ENCODE data around the gene LMF1.

DNA sequence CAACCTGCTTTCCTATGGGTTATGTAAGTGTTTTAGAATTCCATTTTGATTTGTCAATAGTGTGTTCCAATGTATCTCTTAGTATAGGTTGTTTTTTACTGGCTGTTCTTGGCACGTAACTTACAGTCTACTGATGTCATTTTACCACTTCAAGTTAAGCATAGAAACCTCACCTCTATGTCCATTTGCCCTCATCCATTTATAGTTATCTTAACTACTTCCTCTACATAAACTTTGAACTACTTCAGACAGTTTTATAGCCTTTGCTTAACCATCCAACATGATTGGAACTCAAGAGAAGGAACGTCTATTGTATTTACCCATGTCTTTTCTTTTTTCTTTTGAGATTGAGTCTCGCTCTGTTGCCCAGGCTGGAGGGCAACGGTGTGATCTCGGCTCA is 105.8 kb downstream of the LMF1 start:
- TF ChIP-seq, protein P1, sequence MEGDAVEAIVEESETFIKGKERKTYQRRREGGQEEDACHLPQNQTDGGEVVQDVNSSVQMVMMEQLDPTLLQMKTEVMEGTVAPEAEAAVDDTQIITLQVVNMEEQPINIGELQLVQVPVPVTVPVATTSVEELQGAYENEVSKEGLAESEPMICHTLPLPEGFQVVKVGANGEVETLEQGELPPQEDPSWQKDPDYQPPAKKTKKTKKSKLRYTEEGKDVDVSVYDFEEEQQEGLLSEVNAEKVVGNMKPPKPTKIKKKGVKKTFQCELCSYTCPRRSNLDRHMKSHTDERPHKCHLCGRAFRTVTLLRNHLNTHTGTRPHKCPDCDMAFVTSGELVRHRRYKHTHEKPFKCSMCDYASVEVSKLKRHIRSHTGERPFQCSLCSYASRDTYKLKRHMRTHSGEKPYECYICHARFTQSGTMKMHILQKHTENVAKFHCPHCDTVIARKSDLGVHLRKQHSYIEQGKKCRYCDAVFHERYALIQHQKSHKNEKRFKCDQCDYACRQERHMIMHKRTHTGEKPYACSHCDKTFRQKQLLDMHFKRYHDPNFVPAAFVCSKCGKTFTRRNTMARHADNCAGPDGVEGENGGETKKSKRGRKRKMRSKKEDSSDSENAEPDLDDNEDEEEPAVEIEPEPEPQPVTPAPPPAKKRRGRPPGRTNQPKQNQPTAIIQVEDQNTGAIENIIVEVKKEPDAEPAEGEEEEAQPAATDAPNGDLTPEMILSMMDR (IDR thresholded peaks at IDR 0.05 in 4 of 5, conservative IDR thresholded peaks at IDR 0.05 in 1 of 5): no peak
- no peak for TF ChIP-seq POLR2A (IDR thresholded peaks at IDR 0.05)
